Erythroblast (primary cell): ENCODE data around the gene ZNF791.

Source experiments
- GATA1 ChIP-seq: IDR thresholded peaks from 2 replicates; pipeline ENCODE4 v1.6.1; 2011; ENCODE audit warnings: low read depth, mild to moderate bottlenecking, control low read depth, low read length, moderate library complexity
- POLR2A ChIP-seq: IDR thresholded peaks from 2 replicates; pipeline ENCODE4 v1.6.1; 2011; ENCODE audit warnings: mild to moderate bottlenecking, low read length

- TF ChIP-seq POLR2A (no peak), GATA1 (no peak)
These were observed 31.8 kb downstream of the ZNF791 start for GRCh38 chr19:12642506-12642905.
